ENCODE measurements around the gene CDH22.

CDH22 gene, protein sequence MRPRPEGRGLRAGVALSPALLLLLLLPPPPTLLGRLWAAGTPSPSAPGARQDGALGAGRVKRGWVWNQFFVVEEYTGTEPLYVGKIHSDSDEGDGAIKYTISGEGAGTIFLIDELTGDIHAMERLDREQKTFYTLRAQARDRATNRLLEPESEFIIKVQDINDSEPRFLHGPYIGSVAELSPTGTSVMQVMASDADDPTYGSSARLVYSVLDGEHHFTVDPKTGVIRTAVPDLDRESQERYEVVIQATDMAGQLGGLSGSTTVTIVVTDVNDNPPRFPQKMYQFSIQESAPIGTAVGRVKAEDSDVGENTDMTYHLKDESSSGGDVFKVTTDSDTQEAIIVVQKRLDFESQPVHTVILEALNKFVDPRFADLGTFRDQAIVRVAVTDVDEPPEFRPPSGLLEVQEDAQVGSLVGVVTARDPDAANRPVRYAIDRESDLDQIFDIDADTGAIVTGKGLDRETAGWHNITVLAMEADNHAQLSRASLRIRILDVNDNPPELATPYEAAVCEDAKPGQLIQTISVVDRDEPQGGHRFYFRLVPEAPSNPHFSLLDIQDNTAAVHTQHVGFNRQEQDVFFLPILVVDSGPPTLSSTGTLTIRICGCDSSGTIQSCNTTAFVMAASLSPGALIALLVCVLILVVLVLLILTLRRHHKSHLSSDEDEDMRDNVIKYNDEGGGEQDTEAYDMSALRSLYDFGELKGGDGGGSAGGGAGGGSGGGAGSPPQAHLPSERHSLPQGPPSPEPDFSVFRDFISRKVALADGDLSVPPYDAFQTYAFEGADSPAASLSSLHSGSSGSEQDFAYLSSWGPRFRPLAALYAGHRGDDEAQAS

DNA sequence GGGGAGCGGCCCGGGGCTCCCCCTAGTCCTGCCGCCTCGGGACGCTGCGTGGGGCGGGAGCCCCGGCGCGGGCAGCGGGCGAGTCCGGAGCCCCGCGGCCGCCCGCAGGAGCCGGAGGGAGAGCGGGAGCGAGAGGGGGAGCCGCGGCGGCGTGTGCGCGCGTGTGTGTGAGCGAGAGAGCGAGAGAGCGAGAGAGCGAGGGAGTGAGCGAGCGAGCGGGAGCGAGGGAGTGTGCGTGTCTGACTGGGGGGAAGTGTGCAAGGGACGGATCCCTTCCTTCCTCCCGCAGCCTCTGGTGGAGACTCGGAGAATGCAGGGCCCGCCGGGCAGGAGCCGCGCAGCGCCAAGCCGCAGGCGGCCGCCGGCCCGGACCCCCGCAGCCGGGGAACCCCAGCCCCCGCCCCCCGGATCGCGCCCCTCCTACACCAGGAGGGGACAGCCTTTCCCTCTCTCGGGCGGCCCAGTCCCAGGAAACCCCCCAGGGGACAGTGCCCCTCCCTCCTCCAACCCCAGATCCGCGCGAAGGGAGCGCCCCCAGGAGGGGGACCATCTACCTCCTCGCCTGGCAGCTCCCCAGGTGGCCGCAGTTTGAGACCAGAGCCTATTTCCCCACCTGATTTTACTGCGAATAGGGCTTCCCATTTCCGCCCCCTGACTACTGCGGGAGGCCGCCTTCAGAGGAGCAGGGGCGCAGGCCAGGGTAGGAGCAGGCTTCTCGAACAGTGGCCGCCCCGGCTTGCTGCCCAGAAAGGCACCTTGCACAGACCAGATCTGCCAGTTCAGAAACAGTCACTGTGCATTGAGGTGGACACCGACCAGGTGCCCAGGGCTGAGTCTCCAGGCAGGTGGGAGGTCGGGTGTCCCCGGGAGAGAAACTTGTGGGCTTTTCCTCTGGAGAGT lies at the start of gene CDH22:
Gene CDH22, minus strand, starts transcription at position 241 of the 900 bp plus-strand sequence. CDS start 57,204 bp downstream, outside the sequence.
- DNase-seq (ENCODE audit: low read depth, low spot score): no peak
- no peak within 1 kb of the TSS for H3K27ac ChIP-seq

DNA sequence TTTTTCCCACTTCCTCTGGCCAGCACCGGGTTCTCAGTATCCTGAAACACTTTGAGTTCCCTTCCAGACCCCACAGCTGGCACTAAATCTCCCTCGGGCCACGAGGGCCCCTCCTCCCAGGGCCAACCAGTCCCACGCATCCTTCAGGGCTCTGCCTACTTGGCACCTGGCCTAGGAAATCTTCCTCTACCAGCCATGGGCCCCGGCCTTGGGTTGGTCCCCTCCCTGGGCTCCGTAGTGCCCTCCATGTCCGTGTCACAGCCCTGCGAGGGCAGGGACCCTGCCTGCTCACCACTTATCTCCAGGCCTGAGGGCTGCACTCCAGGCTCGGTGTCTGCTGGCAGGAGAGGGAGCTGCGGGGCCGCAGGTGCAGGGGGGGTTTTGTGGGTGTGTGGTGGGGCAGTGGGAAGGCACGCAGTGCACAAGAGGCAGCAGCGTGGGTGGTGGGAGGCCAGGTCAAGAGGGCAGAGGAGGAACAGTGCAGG lies 48.8 kb upstream of the CDH22 start:
- no peak for DNase-seq (ENCODE audit: low read depth, low spot score)
- H3K27ac ChIP-seq: no peak overlapping the region

- DNase-seq (ENCODE audit: low read depth, low spot score): no peak
- H3K27ac ChIP-seq: no peak overlapping the region
Measured at GRCh38 chr20:46356195-46357029, 48.1 kb upstream of the CDH22 start.

DNA sequence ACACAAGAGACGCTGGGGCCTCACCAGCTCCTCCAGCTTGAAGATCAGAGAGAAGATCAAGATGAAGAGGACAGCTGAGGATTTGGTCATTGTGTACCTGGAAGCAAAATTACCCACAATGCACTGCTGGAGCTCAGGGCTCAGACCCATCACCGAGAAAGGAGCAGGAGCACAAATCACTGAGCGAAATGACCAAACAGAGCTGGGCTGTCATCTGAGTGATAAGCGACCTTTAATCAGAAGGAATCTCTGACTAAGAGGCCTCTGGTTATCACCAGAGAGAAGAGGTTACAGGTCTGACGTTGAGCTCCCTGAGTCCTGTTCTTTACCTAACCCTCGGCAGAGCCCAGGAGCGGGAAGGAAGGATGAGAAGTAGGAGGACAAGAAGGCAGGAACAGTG lies 47.5 kb upstream of the CDH22 start:
- H3K27ac ChIP-seq: no peak overlapping the region
- DNase-seq (ENCODE audit: low read depth, low spot score): no peak

DNA sequence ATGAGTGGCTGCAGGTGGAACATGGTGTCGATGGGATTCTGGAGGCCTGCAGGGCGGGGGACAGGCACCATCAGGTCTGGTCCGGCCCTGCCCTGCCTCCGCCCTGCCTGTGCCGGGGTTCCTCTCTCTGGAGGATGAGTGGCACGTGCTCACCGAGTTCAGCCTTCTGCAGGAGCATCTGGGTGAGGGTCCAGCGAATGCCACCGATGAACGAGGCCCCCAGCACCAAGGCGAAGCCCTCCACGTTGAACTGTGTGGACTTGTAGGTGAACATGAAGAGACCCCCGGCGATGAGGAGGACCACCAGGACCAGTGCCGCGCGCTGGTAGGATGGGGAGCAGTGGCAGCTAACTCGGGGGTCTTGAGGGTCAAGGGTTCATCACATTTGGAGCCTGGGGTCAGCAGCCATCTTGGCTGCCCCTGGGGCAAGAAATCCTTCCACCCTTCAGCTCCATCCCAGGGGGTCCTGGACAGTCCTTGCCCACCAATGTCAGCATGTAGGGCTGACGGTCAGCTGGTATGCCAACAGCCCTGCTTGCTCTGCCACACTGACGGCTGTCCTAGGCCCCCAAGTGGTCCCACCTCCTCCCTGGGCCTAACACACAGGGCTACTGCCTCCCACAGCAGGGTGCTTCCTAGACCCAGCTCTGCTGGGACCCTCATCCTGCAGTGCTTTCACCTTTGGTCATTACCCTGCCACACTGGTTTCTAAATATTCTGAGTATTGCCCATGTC lies 46.8 kb upstream of the CDH22 start:
- no peak overlapping the region for H3K27ac ChIP-seq
- DNase-seq (ENCODE audit: low read depth, low spot score): no peak

- DNase-seq (ENCODE audit: low read depth, low spot score): no peak
- H3K27ac ChIP-seq: no peak overlapping the region
Measured at GRCh38 chr20:46354207-46354555, 45.9 kb upstream of the CDH22 start.

- no peak overlapping the region for H3K27ac ChIP-seq
- DNase-seq (ENCODE audit: low read depth, low spot score): no peak
Measured at GRCh38 chr20:46353500-46354206, 45.4 kb upstream of the CDH22 start.

DNA sequence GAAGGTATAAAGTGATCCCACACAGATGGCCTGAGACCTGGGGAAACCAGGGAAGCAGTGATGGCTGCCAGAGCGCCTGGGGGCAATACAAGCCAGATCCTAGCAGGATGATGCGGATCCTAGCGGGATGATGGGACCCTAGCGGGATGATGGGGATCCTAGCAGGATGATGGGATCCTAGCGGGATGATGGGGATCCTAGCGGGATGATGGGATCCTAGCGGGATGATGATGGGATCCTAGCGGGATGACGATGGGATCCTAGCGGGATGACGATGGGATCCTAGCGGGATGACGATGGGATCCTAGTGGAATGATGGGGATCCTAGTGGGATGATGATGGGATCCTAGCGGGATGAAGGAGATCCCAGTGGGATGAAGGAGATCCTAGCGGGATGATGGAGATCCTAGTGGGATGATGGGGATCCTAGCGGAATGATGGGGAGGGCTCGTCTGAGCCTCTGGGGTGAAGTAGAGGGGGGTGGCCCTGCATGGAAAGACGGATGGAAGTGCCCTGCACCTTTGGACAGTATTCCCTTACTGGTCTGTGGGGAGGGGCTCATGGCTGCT lies 44.2 kb upstream of the CDH22 start:
- DNase-seq (ENCODE audit: low read depth, low spot score): no peak
- H3K27ac ChIP-seq: no peak overlapping the region

DNA sequence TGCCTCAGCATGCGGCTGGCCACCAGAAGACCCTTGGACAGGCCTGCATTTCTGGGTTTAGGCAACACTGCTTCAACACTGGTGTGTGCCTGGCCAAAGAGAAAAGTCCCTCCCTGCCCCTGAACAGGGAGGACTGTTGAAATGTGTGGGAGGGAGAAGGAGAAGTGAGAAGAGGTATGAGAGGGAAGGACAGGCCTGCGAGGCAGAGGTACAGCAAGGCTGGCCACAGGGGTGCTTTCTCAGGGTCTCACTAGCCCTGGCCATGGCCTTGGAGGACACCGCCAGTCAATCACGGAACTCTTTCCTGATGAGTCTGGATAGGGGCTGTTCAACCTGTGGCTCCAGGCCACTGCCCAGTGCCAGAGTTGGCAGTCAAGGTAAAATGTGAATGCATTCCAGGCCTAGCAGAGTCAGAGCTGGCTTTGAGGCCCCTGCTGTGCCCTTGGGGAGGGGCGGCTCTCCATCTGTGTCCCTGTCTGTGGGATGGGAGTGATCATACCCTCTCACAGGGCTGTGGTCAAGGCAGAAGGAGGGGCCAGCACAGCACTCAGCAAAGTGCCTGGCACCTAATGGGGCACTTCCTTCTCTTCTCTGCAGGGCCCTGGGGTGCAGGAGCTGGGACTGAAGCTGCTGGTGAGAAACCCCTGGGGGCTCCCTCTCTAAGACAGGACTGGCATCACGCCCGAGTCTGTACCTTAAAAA lies 43.2 kb upstream of the CDH22 start:
- no peak for DNase-seq (ENCODE audit: low read depth, low spot score)

DNA sequence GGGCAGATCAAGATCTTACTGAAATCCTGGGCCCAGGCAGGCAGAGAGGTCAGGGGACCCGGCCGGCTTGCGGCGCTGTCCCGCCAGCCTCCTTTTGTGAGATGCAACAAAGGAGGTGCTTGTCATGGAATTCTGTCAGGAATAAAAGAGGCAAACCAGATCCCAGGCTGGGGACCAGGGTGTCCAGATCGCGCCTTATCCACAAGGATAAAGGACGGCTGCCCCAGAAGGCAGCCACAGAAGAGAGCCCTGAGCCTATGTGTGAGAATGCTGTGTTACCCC lies 42.6 kb upstream of the CDH22 start:
- DNase-seq (ENCODE audit: low read depth, low spot score): no peak
- no peak overlapping the region for H3K27ac ChIP-seq

More for the DNA sequence above, 43.2 kb upstream of the CDH22 start:
- no peak overlapping the region for H3K27ac ChIP-seq

DNA sequence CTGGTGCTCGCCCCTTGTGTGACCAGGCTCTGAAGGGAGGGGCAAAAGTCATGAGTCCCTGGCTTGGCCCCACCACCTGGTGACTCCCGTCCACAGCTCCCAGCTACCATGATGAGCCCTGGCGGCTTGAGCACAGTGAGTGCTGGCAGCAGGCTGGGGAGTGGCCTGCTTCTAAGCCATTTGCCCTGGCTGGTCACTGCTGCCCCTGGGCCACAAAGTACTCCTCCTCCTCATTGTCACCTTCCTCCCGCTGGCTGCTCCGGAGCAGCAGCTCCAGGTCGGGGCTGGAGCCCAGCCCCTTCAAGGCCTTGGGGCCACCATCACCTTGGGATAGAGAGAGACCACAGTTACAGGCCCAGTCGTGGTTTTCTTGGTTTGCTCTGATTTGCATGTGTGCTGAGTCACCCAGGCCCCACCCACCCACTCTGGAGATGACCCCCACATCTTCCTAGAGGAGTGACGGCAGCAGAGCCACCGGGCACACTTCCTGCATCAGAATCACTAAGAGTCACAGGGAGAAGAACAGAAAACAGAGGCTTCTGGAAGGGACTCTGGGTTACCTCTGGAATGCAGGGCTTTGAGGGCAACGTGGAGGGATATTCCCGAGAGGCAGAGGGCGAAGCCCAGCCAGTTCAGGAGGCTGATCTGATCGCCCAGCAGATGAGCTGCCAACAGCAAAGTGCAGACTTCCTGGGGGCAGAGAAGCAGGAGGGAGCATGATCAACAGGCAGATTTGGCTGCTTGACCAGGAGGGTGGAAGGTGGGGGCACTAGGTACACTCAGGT lies 42.1 kb upstream of the CDH22 start:
- no peak for DNase-seq (ENCODE audit: low read depth, low spot score)
- no peak overlapping the region for H3K27ac ChIP-seq

GRCh38 chr20:46349742-46350056 lies 41.4 kb upstream of the CDH22 start:
- no peak for DNase-seq (ENCODE audit: low read depth, low spot score)
- no peak overlapping the region for H3K27ac ChIP-seq

DNA sequence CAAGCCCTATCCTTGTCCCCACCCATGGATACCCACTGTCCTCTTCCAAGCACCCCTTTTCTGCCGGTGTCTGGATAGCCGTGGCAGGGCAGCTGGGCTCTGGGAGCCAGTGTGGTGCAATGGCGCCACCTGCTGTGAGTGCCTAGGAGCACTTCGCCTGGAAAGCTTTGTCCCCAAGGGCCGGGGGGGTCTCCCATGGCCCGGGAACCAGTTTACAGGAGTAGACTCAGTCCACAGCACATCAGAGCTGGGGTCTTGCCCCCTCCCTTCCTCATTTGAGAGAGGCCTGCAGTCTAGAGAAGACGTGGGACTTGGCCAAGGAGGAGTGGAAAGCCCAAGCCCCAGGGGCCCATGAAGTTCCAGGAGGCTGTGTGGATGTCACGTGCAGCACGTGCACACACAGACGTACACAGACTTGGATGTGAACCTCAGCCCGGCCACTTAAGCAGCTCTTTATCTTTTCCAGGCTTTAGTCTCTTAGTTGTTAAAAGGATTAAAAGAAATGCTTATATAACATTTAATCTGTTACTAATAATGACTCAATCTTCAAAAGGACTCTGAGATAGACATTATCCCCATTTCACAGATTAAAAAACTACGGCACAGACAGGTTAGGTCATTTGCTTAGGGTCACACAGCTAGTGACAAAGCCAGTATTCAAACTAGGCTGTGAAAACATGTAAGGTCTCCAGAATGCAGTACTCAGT lies 40.9 kb upstream of the CDH22 start:
- H3K27ac ChIP-seq: no peak overlapping the region
- no peak for DNase-seq (ENCODE audit: low read depth, low spot score)

GRCh38 chr20:46347841-46348803 lies 39.8 kb upstream of the CDH22 start:
- H3K27ac ChIP-seq: no peak overlapping the region
- no peak for DNase-seq (ENCODE audit: low read depth, low spot score)

DNA sequence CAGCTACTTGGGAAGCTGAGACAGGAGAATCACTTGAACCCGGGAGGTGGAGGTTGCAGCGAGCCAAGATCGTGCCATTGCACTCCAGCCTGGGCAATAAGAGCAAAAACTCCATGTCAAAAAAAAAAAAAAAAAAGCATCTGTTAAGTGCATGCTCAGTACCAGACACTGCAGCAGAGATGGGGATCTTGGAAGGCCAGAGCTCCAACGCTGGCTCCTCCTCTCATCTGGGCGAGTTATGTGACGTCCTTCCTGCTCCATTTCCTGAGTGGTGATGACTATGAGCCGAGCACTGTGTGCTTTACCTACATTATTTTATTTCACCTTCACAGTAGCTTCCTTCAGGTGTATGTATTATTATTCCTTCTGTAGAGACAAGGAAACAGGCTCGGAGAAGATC lies 38.5 kb upstream of the CDH22 start:
- no peak for DNase-seq (ENCODE audit: low read depth, low spot score)
- no peak overlapping the region for H3K27ac ChIP-seq

Measured in epithelial cell of prostate (primary cell).